Posterior vena cava (tissue), 2 donors: Measurements from ENCODE around the gene CEP164. TPM values are rescaled to one million over a fixed set of nuclear protein-coding genes. Genes with fewer than 3 reads are reported as not detected.

Source experiments
- DNase-seq: peaks from one replicate; pipeline ENCODE4 v3.0.0-alpha.2; 2020; ENCODE audit warnings: low spot score
- intact Hi-C, 2 donors: fragments of 100-400 bp; cut with DNase I; formaldehyde crosslinking; loops; one replicate each; pipeline versions ENCODE4 v1.14.1 to v1.14.2; 2022 to 2023
- long read RNA-seq, 2 donors: library from polyadenylated mRNA; unstranded; transcript quantifications; one replicate each; pipeline ENCODE4 v2.0.0, GENCODE V29; 2020 to 2021
- total RNA-seq, 2 donors: library from RNA; stranded (reverse); fragmentation: NEBNext Ultra II Directional; extraction: Animal tissue kit (Norgen Biotek cat#: 25700); gene quantifications; one replicate each; pipeline ENCODE4 v1.2.1, GENCODE V29; 2021
- donor health status: DM: yes; HTN: yes; CAD: no.
- donor health status: DM: yes; HTN: yes; CAD: no.

Gene CEP164
- total RNA-seq = 10 to 100 TPM; 23.1 to 28.2 TPM
- long read RNA-seq, donor 1, partial matches to known transcripts = 2 of 8 reads
- long read RNA-seq, donor 1, other reads (novel, unspliced or antisense) = 5 of 8 reads
- long read RNA-seq, donor 2, partial matches to known transcripts = 0 of 14 reads
- long read RNA-seq, donor 2, other reads (novel, unspliced or antisense) = 9 of 14 reads

GRCh38 chr11:117327567-117328374 is at the start of gene CEP164:
CEP164 (plus strand) TSS chr11:117327854; CDS start chr11:117338587, 10,733 bp downstream.
- peak; percentile 99 for DNase-seq
- intact Hi-C loops = no loop called here

- intact Hi-C loops = no loop called here
- DNase-seq = no peak
Observed at GRCh38 chr11:117278347-117278746, 49.3 kb upstream of the CEP164 start.

GRCh38 chr11:117279711-117280376 is 47.8 kb upstream of the CEP164 start:
- no peak for DNase-seq
- intact Hi-C loops = no loop called here

DNA sequence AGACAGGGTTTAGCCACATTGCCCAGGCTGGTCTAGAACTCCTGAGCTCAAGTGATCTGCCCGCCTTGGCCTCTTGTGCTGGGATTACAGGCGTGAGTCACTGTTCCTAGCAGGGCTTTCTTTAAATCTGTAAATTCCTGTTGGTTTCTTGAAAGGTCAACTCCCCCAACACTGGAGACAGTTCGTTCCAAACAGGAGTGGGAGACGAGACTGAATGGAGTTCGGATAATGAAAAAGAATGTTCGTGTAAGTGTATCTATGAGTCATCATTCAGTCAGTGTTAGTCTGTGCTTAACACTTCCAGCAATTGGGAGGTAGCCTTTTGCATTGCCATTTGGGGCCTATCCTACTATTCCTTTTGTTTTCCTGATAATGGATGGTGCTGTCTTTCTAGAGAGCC is 46.5 kb upstream of the CEP164 start:
- DNase-seq = no peak
- intact Hi-C loops = no loop called here

GRCh38 chr11:117281869-117282268 is 45.8 kb upstream of the CEP164 start:
- intact Hi-C loops = no loop called here
- DNase-seq = no peak

- intact Hi-C loops = loop anchor here in 1 of 2 donors (1.0 kb wide), 1 partner anchor 93 kb away; no protein-coding TSS in a partner anchor
- DNase-seq = no peak
Observed at GRCh38 chr11:117282956-117283355, 44.7 kb upstream of the CEP164 start.

DNA sequence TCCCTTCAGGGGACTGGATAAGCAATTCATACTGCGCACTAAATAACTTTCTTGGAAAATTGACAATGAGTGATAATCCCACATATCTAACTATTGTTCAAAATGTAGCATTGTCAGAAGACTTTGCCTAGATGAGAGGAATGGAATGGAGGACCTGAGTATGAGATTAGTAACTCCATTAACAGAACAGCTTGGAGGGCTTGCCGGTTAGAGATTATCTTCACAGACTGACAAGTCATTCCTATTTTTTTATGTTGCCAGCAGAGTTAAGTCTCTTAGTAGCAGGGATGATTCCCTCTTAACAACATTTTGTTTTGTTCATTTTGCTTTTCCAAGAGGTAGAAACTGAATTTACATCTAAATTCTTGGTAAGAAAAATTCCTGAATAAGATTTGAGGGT is 43.6 kb upstream of the CEP164 start:
- no peak for DNase-seq

GRCh38 chr11:117286588-117286987 is 41.1 kb upstream of the CEP164 start:
- no peak for DNase-seq
- intact Hi-C loops = no loop called here

More for the DNA sequence above, 43.6 kb upstream of the CEP164 start:
- intact Hi-C loops = no loop called here

- intact Hi-C loops = no loop called here
- no peak for DNase-seq
Observed at GRCh38 chr11:117287668-117288067, 40.0 kb upstream of the CEP164 start.

- intact Hi-C loops = no loop called here
- no peak for DNase-seq
Observed at GRCh38 chr11:117289795-117290194, 37.9 kb upstream of the CEP164 start.

GRCh38 chr11:117290809-117291396 is 36.8 kb upstream of the CEP164 start, which contains the start of gene BACE1-AS:
BACE1-AS (plus strand) TSS chr11:117291346.
- no peak for DNase-seq
- intact Hi-C loops = no loop called here

- DNase-seq = no peak
Observed at GRCh38 chr11:117292616-117293015, 35.0 kb upstream of the CEP164 start.

GRCh38 chr11:117295438-117296137 is 32.1 kb upstream of the CEP164 start:
- intact Hi-C loops = loop anchor here in 1 of 2 donors (1.0 kb wide), 1 partner anchor 37 kb away; no protein-coding TSS in a partner anchor
- DNase-seq = no peak

More at GRCh38 chr11:117292616-117293015, 35.0 kb upstream of the CEP164 start:
- intact Hi-C loops = no loop called here

DNA sequence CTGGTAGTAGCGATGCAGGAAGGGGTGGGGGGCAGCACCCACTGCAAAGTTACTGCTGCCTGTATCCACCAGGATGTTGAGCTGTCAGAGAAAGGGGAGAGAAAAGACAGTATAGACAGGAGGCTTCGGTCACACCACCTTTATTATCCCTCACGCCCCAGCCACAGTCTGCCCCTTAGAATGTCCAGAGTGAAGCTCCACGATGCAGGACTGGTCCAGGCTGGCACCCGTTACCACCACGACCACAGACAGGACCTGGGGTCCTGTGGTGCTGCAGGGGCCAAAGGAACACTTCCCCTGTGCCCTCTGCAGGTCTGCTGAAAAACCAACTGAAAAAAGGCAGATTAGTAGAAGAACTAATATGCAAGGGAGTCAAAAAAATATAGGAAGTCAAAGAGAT is 30.8 kb upstream of the CEP164 start:
- DNase-seq = no peak
- intact Hi-C loops = no loop called here

DNA sequence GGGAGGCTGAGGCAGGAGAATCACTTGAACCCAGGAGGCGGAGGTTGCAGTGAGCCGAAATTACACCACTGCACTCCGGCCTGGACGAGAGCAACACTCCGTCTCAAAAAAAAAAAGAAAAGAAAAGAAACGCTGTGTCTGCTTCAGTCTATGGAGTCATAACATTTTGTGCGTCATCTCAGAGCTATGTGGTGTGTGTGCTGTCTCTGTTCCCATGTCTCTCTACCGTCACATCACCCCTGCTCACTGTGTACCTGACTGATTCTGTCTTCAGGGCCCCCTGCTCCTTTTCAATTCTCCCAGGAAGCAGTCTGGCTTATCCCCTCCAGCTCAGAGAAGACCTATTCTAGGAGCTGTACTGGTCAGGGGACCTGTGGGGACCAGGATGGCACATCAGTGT is 29.5 kb upstream of the CEP164 start:
- no peak for DNase-seq
- intact Hi-C loops = no loop called here

DNA sequence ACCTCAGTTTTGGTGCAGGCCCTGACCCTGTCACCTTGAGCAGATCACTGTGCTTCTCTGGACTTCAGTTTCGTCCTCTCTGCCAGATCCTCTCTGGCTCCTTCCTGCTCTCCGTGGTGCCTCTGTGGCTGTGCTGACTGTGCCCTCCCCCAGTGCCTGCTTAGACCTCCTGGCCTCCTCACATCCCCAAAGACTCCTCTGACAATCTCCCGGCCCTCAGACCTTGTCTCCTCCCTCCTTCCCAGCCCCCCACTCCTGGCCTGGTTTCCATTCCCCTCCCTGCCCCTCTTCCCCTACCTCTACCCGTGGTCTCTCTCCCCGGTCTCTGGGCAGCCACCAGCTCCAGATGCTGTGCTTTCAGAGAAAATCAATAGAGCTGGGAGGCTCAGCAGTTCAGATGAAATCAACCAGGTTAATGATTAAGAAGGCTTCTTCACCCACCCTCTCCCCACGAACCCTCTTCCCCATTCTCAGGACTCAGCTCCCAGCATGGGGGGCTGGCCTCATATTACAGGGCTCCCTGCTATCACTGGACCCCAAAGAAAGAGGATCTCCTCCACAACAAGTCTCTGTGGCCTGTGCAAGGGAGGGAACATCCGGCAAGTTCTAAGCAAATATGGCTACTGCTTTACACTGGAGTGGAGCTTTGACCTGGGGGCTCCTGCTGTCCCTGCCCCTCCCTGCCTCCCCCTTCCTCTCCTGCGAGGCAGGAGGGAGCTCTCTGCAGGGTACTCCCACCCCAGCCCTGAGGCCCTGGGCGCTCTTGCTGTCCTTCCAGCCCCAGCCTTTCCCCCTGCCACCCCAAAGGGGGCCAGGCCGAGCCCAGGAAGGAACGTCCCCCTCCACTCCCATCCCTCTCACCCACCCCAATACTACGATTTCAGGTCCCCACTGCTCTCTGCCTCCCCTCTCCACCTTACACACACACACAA is 28.0 kb upstream of the CEP164 start:
- no peak for DNase-seq
- intact Hi-C loops = no loop called here

DNA sequence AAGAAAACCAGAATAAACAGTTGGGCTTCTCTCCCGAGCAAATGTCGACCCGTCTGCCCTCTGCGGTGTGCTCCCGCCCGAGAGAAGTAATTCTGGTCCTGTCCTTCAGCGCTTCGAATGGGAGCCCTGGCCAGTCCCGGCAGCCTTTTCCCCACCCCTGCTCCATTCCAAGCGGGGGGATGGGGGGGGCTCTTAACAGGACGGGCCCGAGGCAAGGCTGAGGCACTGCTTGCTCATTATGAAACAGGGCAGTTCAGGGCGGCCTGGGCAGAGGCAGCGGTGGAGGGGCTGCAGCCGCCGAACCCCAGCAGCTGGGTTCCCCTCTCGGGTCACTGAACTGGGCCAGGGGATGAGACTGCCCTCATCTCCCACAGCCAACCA is 27.4 kb upstream of the CEP164 start:
- intact Hi-C loops = no loop called here
- DNase-seq = peak; percentile 83

- DNase-seq = no peak
- intact Hi-C loops = no loop called here
Observed at GRCh38 chr11:117300773-117301172, 26.9 kb upstream of the CEP164 start.
